Jurkat, Clone E6-1 (cell line): ENCODE measurements around the gene GPX5. TPM values are rescaled to one million over a fixed set of nuclear protein-coding genes. Genes with fewer than 3 reads are reported as not detected.
"Not testable (repeated sequence)": the region's sequence is repeated elsewhere in the genome, so short reads cannot be mapped to it uniquely, and the experiment has no call there.

Experiments
- DNase-seq: peaks from one replicate; pipeline ENCODE4 v3.0.0-alpha.2; 2011; ENCODE audit warnings: low read depth, low spot score
- H3K4me3 ChIP-seq: 2 replicates; pipeline ENCODE4 v1.5.1; 2011; ENCODE audit warnings: mild to moderate bottlenecking, low read length, control low read depth, moderate library complexity
- polyA plus RNA-seq: library from polyadenylated mRNA; unstranded; fragments of >200 nt; gene quantifications from one replicate; pipeline ENCODE4 v1.2.1, GENCODE V29; 2012; ENCODE audit warnings: missing spikeins; ENCODE audit not compliant: insufficient read length, insufficient read depth

Gene GPX5
- polyA plus RNA-seq = not detected

- DNase-seq = peak; percentile 43
These were observed at the start of gene GPX5 for GRCh38 chr6:28525496-28526039. TSS of gene GPX5 (plus strand) at chr6:28525881. CDS start at chr6:28526014, 133 bp downstream.

GRCh38 chr6:28478518-28478917 is 47.2 kb upstream of the GPX5 start:
- no peak for DNase-seq
- no peak overlapping the region for H3K4me3 ChIP-seq

More at GRCh38 chr6:28525496-28526039, at the start of gene GPX5:
- H3K4me3 ChIP-seq = no peak within 1 kb of the TSS

- H3K4me3 ChIP-seq = no peak overlapping the region
- no peak for DNase-seq
These were observed 45.3 kb upstream of the GPX5 start for GRCh38 chr6:28480253-28480932.

- no peak for DNase-seq
These were observed 40.2 kb upstream of the GPX5 start for GRCh38 chr6:28485482-28485881.

GRCh38 chr6:28486533-28486932 is 39.1 kb upstream of the GPX5 start:
- DNase-seq = no peak
- no peak overlapping the region for H3K4me3 ChIP-seq

More at GRCh38 chr6:28485482-28485881, 40.2 kb upstream of the GPX5 start:
- H3K4me3 ChIP-seq = no peak overlapping the region

- H3K4me3 ChIP-seq = no peak overlapping the region
- no peak for DNase-seq
These were observed 38.5 kb upstream of the GPX5 start for GRCh38 chr6:28486988-28487742.

GRCh38 chr6:28488916-28489365 is 36.7 kb upstream of the GPX5 start:
- no peak overlapping the region for H3K4me3 ChIP-seq
- DNase-seq = no peak

GRCh38 chr6:28489366-28490204 is 36.1 kb upstream of the GPX5 start:
- no peak for DNase-seq
- H3K4me3 ChIP-seq = no peak overlapping the region

GRCh38 chr6:28490205-28490890 is 35.3 kb upstream of the GPX5 start:
- no peak for DNase-seq
- H3K4me3 ChIP-seq = no peak overlapping the region

GRCh38 chr6:28491984-28492317 is 33.7 kb upstream of the GPX5 start:
- DNase-seq = no peak
- H3K4me3 ChIP-seq = no peak overlapping the region

- H3K4me3 ChIP-seq = no peak overlapping the region
- peak; percentile 9 for DNase-seq
These were observed 29.4 kb upstream of the GPX5 start for GRCh38 chr6:28496099-28496779.

GRCh38 chr6:28497306-28497705 is 28.4 kb upstream of the GPX5 start:
- H3K4me3 ChIP-seq = no peak overlapping the region
- DNase-seq = no peak

- DNase-seq = no peak
- no peak overlapping the region for H3K4me3 ChIP-seq
These were observed 27.8 kb upstream of the GPX5 start for GRCh38 chr6:28497893-28498292.

- no peak for DNase-seq
- H3K4me3 ChIP-seq = no peak overlapping the region
These were observed 24.4 kb upstream of the GPX5 start for GRCh38 chr6:28501259-28501658.

GRCh38 chr6:28502136-28502535 is 23.5 kb upstream of the GPX5 start:
- H3K4me3 ChIP-seq, DNase-seq: not testable (repeated sequence)

GRCh38 chr6:28502709-28503305 is 22.9 kb upstream of the GPX5 start:
- DNase-seq, H3K4me3 ChIP-seq: not testable (repeated sequence)

- no peak for DNase-seq
- no peak overlapping the region for H3K4me3 ChIP-seq
These were observed 19.9 kb upstream of the GPX5 start for GRCh38 chr6:28505733-28506132.
